LNCAP (cell line): ENCODE data around the gene SMOC1.

ENCODE experiments used
- TF ChIP-seq, protein P1 (sequence below): fragments of 450-650 bp; IDR thresholded peaks from 2 replicates; pipeline ENCODE4 v1.5.1; 2017; ENCODE audit warnings: mild to moderate bottlenecking

SMOC1 gene

DNA sequence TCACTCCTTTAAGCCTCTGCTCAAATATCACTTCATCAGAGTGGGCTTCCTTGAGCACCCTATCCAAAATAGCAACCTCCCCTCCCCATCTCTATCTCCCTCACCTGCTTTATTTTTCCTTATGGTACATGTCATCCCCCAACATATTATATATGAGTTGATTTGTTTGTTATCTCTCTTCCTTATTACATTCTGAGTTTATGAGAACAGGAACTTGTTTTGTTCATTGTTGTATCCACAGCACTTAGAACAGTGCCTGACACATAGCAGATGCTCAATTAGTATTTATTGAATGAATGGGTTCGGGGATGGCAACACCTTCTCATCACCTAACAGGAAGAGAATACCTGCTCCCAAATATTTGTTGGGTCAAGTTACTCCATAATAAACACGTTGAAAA, 24.6 kb upstream of the SMOC1 start:
- TF ChIP-seq, protein P1, sequence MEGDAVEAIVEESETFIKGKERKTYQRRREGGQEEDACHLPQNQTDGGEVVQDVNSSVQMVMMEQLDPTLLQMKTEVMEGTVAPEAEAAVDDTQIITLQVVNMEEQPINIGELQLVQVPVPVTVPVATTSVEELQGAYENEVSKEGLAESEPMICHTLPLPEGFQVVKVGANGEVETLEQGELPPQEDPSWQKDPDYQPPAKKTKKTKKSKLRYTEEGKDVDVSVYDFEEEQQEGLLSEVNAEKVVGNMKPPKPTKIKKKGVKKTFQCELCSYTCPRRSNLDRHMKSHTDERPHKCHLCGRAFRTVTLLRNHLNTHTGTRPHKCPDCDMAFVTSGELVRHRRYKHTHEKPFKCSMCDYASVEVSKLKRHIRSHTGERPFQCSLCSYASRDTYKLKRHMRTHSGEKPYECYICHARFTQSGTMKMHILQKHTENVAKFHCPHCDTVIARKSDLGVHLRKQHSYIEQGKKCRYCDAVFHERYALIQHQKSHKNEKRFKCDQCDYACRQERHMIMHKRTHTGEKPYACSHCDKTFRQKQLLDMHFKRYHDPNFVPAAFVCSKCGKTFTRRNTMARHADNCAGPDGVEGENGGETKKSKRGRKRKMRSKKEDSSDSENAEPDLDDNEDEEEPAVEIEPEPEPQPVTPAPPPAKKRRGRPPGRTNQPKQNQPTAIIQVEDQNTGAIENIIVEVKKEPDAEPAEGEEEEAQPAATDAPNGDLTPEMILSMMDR, result no peak

DNA sequence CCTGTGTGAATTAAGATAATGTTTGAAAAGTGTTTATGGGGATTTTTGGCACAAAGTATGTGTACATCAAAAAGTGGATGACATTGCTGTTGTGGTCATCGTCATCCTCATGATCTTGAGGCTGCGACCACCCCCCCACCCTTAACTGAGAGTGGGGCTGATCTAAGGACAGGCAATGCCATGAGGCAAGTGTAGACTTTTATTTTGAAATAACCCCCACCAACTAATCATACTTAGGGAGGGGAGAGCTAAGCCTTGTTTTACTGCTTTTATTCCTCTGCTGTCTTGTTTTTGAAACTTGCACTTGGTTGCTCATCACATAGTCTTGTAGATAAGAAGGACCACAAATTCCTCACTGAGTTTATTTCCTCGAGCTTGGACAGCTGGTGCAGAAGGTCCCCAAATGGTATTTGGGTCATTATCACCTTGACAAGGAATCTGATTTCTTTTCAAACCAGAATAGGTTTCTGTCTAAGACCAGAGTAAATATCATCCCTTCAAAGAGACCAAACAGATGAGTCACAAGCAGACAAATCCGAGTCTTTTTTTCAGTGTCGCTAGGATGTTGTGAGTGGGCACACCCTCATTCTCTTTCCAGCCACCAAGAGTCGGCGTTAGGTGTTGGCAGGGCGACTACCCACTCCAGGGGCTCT, 23.9 kb upstream of the SMOC1 start:
- TF ChIP-seq, protein P1, result no peak

DNA sequence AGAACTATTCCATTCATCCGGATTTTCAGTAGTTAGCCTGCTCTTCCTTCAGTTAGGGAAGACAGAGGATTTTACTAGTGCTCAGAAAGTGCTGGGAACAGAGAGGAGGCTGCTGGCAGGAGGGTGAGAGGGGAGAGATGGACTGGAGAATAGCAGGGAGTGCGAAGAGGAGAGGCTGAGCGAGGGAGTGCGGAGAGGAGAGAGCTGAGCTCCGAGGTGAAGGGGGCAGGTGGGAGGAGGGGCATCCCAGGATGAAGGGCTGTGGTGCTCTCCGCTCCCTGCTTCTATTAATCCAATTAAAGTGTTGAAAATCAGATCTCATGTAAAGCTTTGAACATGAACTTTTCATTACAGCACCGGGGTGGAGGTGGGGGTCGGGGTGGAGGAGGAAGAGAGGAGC, 20.4 kb upstream of the SMOC1 start:
- TF ChIP-seq, protein P1, result no peak

DNA sequence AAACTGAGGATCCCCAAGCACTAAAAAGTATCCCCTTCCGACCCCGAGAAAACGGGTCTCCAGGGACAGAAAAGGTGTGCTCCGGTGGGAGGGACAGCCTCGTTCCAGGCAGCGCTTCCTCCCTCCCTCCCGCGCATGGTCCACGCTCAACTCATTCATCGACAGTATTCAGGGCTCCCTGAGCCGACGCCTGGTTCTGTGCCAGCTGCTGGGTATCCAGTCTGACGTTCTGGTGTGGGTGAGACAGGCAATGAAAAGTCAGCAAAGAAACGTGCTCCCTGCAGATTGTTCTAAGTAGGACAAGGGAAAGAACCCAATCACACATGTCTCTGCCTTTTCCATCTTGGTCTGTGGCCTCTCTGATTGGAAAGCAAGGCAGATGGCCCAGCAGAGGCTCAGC, 19.6 kb upstream of the SMOC1 start:
- TF ChIP-seq, protein P1, result no peak

- TF ChIP-seq, protein P1, result no peak
Measured at GRCh38 chr14:69860221-69860620, 19.0 kb upstream of the SMOC1 start.

- TF ChIP-seq, protein P1, result no peak
Measured at GRCh38 chr14:69861025-69861569, 18.1 kb upstream of the SMOC1 start.

DNA sequence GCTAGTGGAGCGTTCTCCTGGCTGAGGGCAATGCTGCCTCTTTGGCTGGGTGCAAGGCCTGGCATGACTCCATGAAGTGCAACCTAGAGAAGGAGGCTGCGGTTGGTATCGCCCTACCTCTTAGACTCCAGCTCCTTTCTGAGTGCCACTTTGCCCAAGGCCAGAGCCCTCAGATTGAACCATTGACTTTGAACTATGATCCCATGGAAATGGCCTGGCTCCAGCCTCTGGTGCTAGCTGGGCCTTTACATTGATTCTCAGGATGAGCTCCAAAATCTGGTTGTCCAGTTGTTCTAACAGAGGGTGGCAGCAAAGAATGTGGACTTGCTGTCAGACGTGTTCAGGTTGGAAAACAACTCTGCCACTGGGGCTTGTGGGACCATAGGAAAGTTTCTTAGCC, 16.1 kb upstream of the SMOC1 start:
- TF ChIP-seq, protein P1, result no peak
